KOPT-K1 (cell line): ENCODE data around the gene ACSM3.

Source experiments
- H3K27ac ChIP-seq: fragments of 200-600 bp; sonication (generic); 2 replicates; pipeline ENCODE4 v1.5.1; 2016; ENCODE audit warnings: antibody characterized with exemption, mild to moderate bottlenecking, low read depth, low read length; ENCODE audit not compliant: poor library complexity, severe bottlenecking
- H3K36me3 ChIP-seq: fragments of 200-600 bp; sonication (generic); 2 replicates; pipeline ENCODE4 v1.5.1; 2017; ENCODE audit warnings: antibody characterized with exemption, mild to moderate bottlenecking, low read length, moderate library complexity; ENCODE audit not compliant: insufficient read depth
- H3K9me3 ChIP-seq: fragments of 200-600 bp; sonication (generic); 2 replicates; pipeline ENCODE4 v1.5.1; 2017; ENCODE audit warnings: antibody characterized with exemption, low read length, mild to moderate bottlenecking; ENCODE audit not compliant: insufficient read depth, poor library complexity, severe bottlenecking

Gene ACSM3

GRCh38 chr16:20806168-20807050 is 42.6 kb downstream of the ACSM3 start, which contains the start of the genes ERI2 and REXO5:
Gene ERI2, minus strand, starts transcription at chr16:20806472. Its CDS starts 42 bp downstream, at chr16:20806430.
Gene REXO5, plus strand, starts transcription at chr16:20806527. Its CDS starts 427 bp downstream, at chr16:20806954.
- Histone ChIP-seq H3K27ac (peak within 1 kb of the TSS; percentile 98), H3K9me3 (no peaks in the 10 kb centered on the region), H3K36me3 (peaks cover 11% of the 10 kb centered on the region; the same call in 1 of the 2 replicates)

DNA sequence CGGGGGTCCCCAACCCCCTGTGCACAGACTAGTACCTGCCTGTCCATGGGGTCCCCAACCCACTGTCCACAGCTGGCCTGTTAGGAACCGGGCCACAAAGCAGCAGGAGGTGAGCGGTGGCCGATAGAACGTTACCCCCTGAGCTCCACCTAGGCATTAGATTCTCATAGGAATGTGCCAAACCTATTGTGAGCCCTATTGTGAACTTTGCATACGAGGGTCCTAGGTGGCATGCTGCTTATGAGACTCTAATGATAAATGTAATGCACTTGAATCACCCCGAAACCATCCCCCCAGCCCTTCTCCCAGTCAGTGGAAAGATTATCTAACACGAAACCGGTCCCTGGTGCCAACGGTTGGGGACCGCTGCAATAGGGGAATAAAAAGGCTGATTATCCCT is 44.0 kb downstream of the ACSM3 start:
- Histone ChIP-seq H3K27ac (peak overlapping the region; percentile 98), H3K9me3 (no peaks in the 10 kb centered on the region), H3K36me3 (peaks cover 1% of the 10 kb centered on the region; the same call in 1 of the 2 replicates)

GRCh38 chr16:20811889-20812439 is 48.1 kb downstream of the ACSM3 start:
- Histone ChIP-seq H3K9me3 (no peaks in the 10 kb centered on the region), H3K36me3 (peaks cover 27% of the 10 kb centered on the region), H3K27ac (peak overlapping the region; percentile 50)

GRCh38 chr16:20812510-20812909 is 48.7 kb downstream of the ACSM3 start:
- no peaks in the 10 kb centered on the region for H3K9me3 ChIP-seq
- H3K27ac ChIP-seq = peak overlapping the region; percentile 50
- peaks cover 33% of the 10 kb centered on the region for H3K36me3 ChIP-seq

DNA sequence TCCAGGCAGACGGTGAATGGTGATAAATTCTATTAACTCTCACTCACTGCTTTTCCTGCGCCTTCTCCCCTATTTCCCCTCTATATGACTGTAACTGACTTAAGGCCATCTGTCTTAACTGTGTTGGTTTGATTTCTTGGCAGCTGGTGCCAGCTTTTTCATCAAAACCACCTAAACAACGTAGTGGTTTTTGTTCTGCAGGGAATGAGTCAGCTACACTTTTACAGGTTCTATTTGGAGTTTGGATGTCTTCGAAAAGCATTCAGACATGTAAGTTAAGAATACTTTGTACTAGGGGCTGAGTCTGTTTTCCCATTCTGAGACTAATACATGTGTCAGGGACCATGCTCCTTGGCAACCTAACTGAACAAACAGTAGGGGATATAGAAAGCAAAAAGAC is 51.0 kb downstream of the ACSM3 start:
- peak overlapping the region; percentile 47 for H3K27ac ChIP-seq
- peaks cover 53% of the 10 kb centered on the region for H3K36me3 ChIP-seq
- no peaks in the 10 kb centered on the region for H3K9me3 ChIP-seq

- H3K27ac ChIP-seq = no peak overlapping the region
- peaks cover 80% of the 10 kb centered on the region for H3K36me3 ChIP-seq
- H3K9me3 ChIP-seq = no peaks in the 10 kb centered on the region
Measured at GRCh38 chr16:20818929-20819585, 55.2 kb downstream of the ACSM3 start.

- peaks cover 88% of the 10 kb centered on the region for H3K36me3 ChIP-seq
Measured at GRCh38 chr16:20821682-20822081, 57.9 kb downstream of the ACSM3 start.

GRCh38 chr16:20822521-20823325 is 58.9 kb downstream of the ACSM3 start:
- Histone ChIP-seq H3K36me3 (peaks cover 89% of the 10 kb centered on the region), H3K27ac (peak overlapping the region; percentile 62), H3K9me3 (no peaks in the 10 kb centered on the region)

More at GRCh38 chr16:20821682-20822081, 57.9 kb downstream of the ACSM3 start:
- H3K9me3 ChIP-seq = no peaks in the 10 kb centered on the region
- H3K27ac ChIP-seq = peak overlapping the region; percentile 62

DNA sequence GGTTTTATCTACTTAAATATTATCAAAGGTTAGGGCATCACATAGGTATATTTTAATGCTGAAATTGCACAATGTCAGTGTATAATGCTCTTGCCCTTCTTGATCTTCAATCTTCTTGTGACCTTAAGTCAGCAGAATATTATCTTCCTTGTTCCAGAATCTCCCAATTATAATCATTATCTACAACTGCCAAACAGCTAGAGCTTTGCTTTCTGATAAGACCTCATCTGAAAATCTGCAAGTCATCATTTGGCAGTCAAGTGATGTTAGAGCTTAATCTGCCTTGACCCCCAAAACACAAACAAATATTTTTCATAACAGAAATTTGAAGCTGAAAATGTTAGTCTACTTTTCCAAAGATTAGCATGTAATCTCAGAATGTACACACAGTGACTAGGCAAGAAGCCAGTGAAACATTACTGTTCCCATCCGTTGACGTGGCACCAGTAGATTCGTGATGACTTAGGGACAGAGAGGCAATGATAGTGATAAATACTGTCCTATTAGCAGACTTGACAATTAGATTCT is 62.3 kb downstream of the ACSM3 start:
- Histone ChIP-seq H3K9me3 (no peaks in the 10 kb centered on the region), H3K36me3 (peaks cover 90% of the 10 kb centered on the region), H3K27ac (no peak overlapping the region)

- H3K27ac ChIP-seq = no peak overlapping the region
- no peaks in the 10 kb centered on the region for H3K9me3 ChIP-seq
- H3K36me3 ChIP-seq = peaks cover 85% of the 10 kb centered on the region
Measured at GRCh38 chr16:20829536-20829935, 65.7 kb downstream of the ACSM3 start.

DNA sequence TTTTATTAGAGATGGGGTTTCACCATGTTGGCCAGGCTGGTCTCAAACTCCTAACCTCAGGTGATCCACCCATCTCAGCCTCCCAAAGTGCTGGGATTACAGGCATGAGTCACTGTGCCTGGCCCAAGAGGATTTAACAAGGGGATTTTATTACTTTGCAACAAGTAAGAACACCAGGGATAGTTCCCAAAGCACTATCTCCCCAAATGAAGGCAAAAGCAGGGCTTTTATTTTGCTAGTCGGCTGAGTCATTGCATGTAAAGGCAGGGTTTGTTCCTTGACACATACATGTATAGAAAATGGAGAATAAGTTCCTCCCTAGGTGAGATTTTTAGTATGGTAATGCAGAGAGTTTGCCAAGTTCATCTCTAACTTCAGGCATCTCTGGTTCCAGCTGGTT is 66.6 kb downstream of the ACSM3 start:
- H3K36me3 ChIP-seq = peaks cover 87% of the 10 kb centered on the region
- H3K9me3 ChIP-seq = no peaks in the 10 kb centered on the region
- no peak overlapping the region for H3K27ac ChIP-seq

GRCh38 chr16:20833086-20833485 is 69.3 kb downstream of the ACSM3 start:
- Histone ChIP-seq H3K9me3 (peaks cover 12% of the 10 kb centered on the region), H3K27ac (no peak overlapping the region)

DNA sequence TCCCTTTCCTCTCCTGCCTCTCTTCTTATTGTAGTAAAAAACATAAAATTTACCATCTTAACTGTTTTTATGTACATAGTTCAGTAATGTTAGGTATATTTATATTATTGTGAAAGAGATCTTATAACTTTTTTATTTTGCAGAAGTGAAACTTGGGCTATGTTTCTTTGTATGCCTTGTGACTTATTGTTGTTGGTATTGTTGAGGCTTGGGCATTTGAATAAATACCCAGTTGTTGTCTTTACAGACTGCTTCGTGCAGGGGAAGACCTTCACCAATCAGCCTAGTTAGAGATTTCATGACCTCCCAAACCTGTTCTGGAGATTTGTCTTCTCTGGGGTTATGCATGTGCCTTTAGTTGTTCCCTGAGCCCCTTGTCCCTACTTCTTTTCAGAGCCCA is 74.4 kb downstream of the ACSM3 start:
- Histone ChIP-seq H3K36me3 (peaks cover 92% of the 10 kb centered on the region), H3K9me3 (peaks cover 12% of the 10 kb centered on the region), H3K27ac (no peak overlapping the region)

More at GRCh38 chr16:20833086-20833485, 69.3 kb downstream of the ACSM3 start:
- H3K36me3 ChIP-seq = peaks cover 88% of the 10 kb centered on the region

GRCh38 chr16:20839504-20839903 is 75.7 kb downstream of the ACSM3 start:
- H3K36me3 ChIP-seq = peaks cover 80% of the 10 kb centered on the region
- peaks cover 12% of the 10 kb centered on the region for H3K9me3 ChIP-seq
- no peak overlapping the region for H3K27ac ChIP-seq
